WERI-Rb-1 (cell line): ENCODE measurements around the gene XRN1.
"Not testable (repeated sequence)": the region's sequence is repeated elsewhere in the genome, so short reads cannot be mapped to it uniquely, and the experiment has no call there.

Experiments used
- DNase-seq: peaks from one replicate; pipeline ENCODE4 v3.0.0-alpha.2; 2020
- H3K27ac ChIP-seq: fragments of 250-450 bp; sonication (Bioruptor Pico); 2 replicates; pipeline ENCODE4 v1.5.1; 2020; ENCODE audit warnings: mild to moderate bottlenecking, moderate library complexity
- H3K27me3 ChIP-seq: fragments of 250-450 bp; sonication (Bioruptor Pico); 2 replicates; pipeline ENCODE4 v1.5.1; 2021; ENCODE audit warnings: mild to moderate bottlenecking, low read depth, moderate library complexity; ENCODE audit not compliant: insufficient read depth, severe bottlenecking
- H3K36me3 ChIP-seq: fragments of 250-450 bp; sonication (Bioruptor Pico); 2 replicates; pipeline ENCODE4 v1.5.1; 2020; ENCODE audit warnings: mild to moderate bottlenecking, moderate library complexity
- H3K4me3 ChIP-seq: 2 replicates; pipeline ENCODE4 v1.5.1; 2011; ENCODE audit warnings: low read depth, mild to moderate bottlenecking, control low read depth, low read length
- H3K9me3 ChIP-seq: fragments of 250-450 bp; sonication (Bioruptor Pico); 2 replicates; pipeline ENCODE4 v1.5.1; 2021; ENCODE audit warnings: mild to moderate bottlenecking, moderate library complexity; ENCODE audit not compliant: severe bottlenecking
- CTCF ChIP-seq: IDR thresholded peaks from 2 replicates; pipeline ENCODE4 v1.5.1; 2011; ENCODE audit warnings: low read depth, mild to moderate bottlenecking, control low read depth, inconsistent platforms, low read length

The XRN1 gene

GRCh38 chr3:142445816-142446254 is 2.0 kb downstream of the XRN1 start:
- Histone ChIP-seq H3K9me3 (no peaks in the 10 kb centered on the region), H3K27ac (no peak overlapping the region), H3K4me3 (no peak overlapping the region), H3K36me3 (peaks cover 5% of the 10 kb centered on the region), H3K27me3 (no peaks in the 10 kb centered on the region)
- TF ChIP-seq CTCF, result no peak
- DNase-seq, result no peak

- Histone ChIP-seq H3K27me3 (no peaks in the 10 kb centered on the region), H3K9me3 (no peaks in the 10 kb centered on the region), H3K27ac (no peak overlapping the region), H3K36me3 (peaks cover 5% of the 10 kb centered on the region), H3K4me3 (no peak overlapping the region)
- no peak for TF ChIP-seq CTCF
- no peak for DNase-seq
Observed at GRCh38 chr3:142444343-142444742, 3.5 kb downstream of the XRN1 start.

GRCh38 chr3:142443060-142443459 is 4.8 kb downstream of the XRN1 start:
- H3K27ac ChIP-seq, H3K9me3 ChIP-seq, DNase-seq, H3K27me3 ChIP-seq, H3K36me3 ChIP-seq, H3K4me3 ChIP-seq: not testable (repeated sequence)

GRCh38 chr3:142439499-142440220 is 8.2 kb downstream of the XRN1 start:
- DNase-seq, H3K36me3 ChIP-seq, H3K9me3 ChIP-seq, H3K27me3 ChIP-seq, H3K27ac ChIP-seq, H3K4me3 ChIP-seq: not testable (repeated sequence)

- H3K9me3 ChIP-seq, H3K27me3 ChIP-seq, H3K36me3 ChIP-seq, H3K27ac ChIP-seq, DNase-seq, H3K4me3 ChIP-seq: not testable (repeated sequence)
Observed at GRCh38 chr3:142438096-142438495, 9.7 kb downstream of the XRN1 start.

- Histone ChIP-seq H3K36me3 (peaks cover 5% of the 10 kb centered on the region), H3K27me3 (no peaks in the 10 kb centered on the region), H3K27ac (no peak overlapping the region), H3K9me3 (no peaks in the 10 kb centered on the region), H3K4me3 (no peak overlapping the region)
- no peak for DNase-seq
- no peak for TF ChIP-seq CTCF
Observed at GRCh38 chr3:142436951-142437585, 10.8 kb downstream of the XRN1 start.

GRCh38 chr3:142434503-142434902 is 13.3 kb downstream of the XRN1 start:
- no peaks in the 10 kb centered on the region for H3K27me3 ChIP-seq
- H3K9me3 ChIP-seq, result no peaks in the 10 kb centered on the region
- no peak overlapping the region for H3K27ac ChIP-seq
- no peak for DNase-seq
- peaks cover 26% of the 10 kb centered on the region for H3K36me3 ChIP-seq
- no peak for TF ChIP-seq CTCF
- no peak overlapping the region for H3K4me3 ChIP-seq
